SU-DHL-6 (cell line): ENCODE measurements around the gene COP1.

Source experiments
- H2AFZ ChIP-seq: fragments of 200-600 bp; sonication (generic); 2 replicates; pipeline ENCODE4 v1.6.1; 2014; ENCODE audit warnings: low read depth, mild to moderate bottlenecking, moderate library complexity, mixed read lengths, antibody characterized with exemption, low read length; ENCODE audit not compliant: severe bottlenecking
- H3F3A ChIP-seq: fragments of 200-600 bp; shearing (Covaris generic); 2 replicates; pipeline ENCODE4 v1.6.0; 2016; ENCODE audit warnings: antibody characterized with exemption, mild to moderate bottlenecking; ENCODE audit not compliant: insufficient read depth
- H3K27ac ChIP-seq: fragments of 200-600 bp; sonication (generic); 2 replicates; pipeline ENCODE4 v1.5.1; 2016; ENCODE audit warnings: low read depth, mild to moderate bottlenecking, low read length, moderate library complexity, mixed read lengths
- H3K27me3 ChIP-seq: fragments of 200-600 bp; sonication (generic), shearing (Covaris generic); 2 replicates; pipeline ENCODE4 v1.6.0; 2014; ENCODE audit warnings: mild to moderate bottlenecking, low read length
- H3K36me3 ChIP-seq: fragments of 200-600 bp; sonication (generic); 2 replicates; pipeline ENCODE4 v1.6.1; 2014; ENCODE audit warnings: mild to moderate bottlenecking, low read length, mixed read lengths
- H3K4me2 ChIP-seq: fragments of 300-600, 200-600 bp; shearing (Covaris generic), sonication (generic); 2 replicates; pipeline ENCODE4 v1.6.0; 2014; ENCODE audit warnings: low read length, low read depth, mild to moderate bottlenecking; ENCODE audit not compliant: poor library complexity, severe bottlenecking
- H3K4me3 ChIP-seq: fragments of 200-600 bp; sonication (generic); 2 replicates; pipeline ENCODE4 v1.5.1; 2014; ENCODE audit warnings: antibody characterized with exemption, low read length, mild to moderate bottlenecking, mixed read lengths; ENCODE audit not compliant: insufficient read depth, poor library complexity, severe bottlenecking
- H3K79me2 ChIP-seq: fragments of 200-600 bp; sonication (generic); 2 replicates; pipeline ENCODE4 v1.6.1; 2014; ENCODE audit warnings: mild to moderate bottlenecking, low read length, moderate library complexity; ENCODE audit not compliant: insufficient read depth
- H3K9ac ChIP-seq: fragments of 200-600 bp; sonication (generic); 2 replicates; pipeline ENCODE4 v1.7.0; 2014; ENCODE audit warnings: mild to moderate bottlenecking, low read length
- H3K9me2 ChIP-seq: fragments of 200-600 bp; sonication (generic); replicated peaks from 2 replicates; pipeline ENCODE4 v1.6.1; 2014; ENCODE audit warnings: low read length; ENCODE audit not compliant: insufficient read depth
- H3K9me3 ChIP-seq: fragments of 200-600 bp; sonication (generic); 2 replicates; pipeline ENCODE4 v1.6.1; 2014; ENCODE audit warnings: low read length, mixed read lengths; ENCODE audit not compliant: insufficient read depth
- H4K20me1 ChIP-seq: fragments of 200-600 bp; sonication (generic); 2 replicates; pipeline ENCODE4 v1.6.1; 2014; ENCODE audit warnings: low read depth, mild to moderate bottlenecking, antibody characterized with exemption, low read length, moderate library complexity, mixed read lengths
- EZH2phosphoT487 ChIP-seq: fragments of 200-600 bp; sonication (generic), shearing (Covaris generic); conservative IDR thresholded peaks from 2 replicates; pipeline ENCODE4 v1.6.1; 2018; ENCODE audit warnings: mild to moderate bottlenecking, antibody characterized with exemption, low read length, moderate library complexity, mixed read lengths
- TF ChIP-seq, protein P1 (sequence below): fragments of 200-600 bp; sonication (generic); IDR thresholded peaks from one replicate; pipeline ENCODE4 v1.5.1; 2017; ENCODE audit warnings: antibody characterized with exemption, mild to moderate bottlenecking, low read length, moderate library complexity; ENCODE audit not compliant: insufficient read depth, poor library complexity, severe bottlenecking

The COP1 gene

DNA sequence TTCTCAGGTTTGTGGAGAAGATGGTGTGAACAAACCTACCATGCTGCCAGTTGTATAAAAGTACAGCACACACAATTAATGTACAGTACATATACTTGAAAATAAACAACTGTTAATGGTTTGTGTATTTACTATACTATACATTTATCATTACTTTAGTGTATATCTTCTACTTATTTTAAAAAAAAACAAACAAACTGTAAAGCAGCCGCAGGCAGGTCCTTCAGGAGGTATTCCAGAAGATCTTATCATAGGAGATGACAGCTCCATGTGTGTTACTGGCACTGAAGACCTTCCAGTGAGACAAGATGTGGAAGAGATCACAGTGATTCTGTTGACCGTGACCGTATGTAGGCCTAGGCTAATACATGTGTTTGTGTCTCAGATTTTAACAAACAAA lies 155.7 kb downstream of the COP1 start:
- Histone ChIP-seq H3K9me2 (no peaks in the 10 kb centered on the region), H3K4me3 (no peak overlapping the region), H3K9me3 (no peaks in the 10 kb centered on the region), H2AFZ (no peak overlapping the region), H3K9ac (no peak overlapping the region), H3K36me3 (peaks cover 6% of the 10 kb centered on the region; the same call in 1 of the 2 replicates), H3K27me3 (no peaks in the 10 kb centered on the region), H4K20me1 (no peaks in the 10 kb centered on the region), H3K4me2 (no peak overlapping the region), H3K27ac (no peak overlapping the region), H3K79me2 (no peaks in the 10 kb centered on the region), H3F3A (peaks cover 4% of the 10 kb centered on the region; the same call in 1 of the 2 replicates)
- no peak for TF ChIP-seq EZH2phosphoT487
- TF ChIP-seq, protein P1, sequence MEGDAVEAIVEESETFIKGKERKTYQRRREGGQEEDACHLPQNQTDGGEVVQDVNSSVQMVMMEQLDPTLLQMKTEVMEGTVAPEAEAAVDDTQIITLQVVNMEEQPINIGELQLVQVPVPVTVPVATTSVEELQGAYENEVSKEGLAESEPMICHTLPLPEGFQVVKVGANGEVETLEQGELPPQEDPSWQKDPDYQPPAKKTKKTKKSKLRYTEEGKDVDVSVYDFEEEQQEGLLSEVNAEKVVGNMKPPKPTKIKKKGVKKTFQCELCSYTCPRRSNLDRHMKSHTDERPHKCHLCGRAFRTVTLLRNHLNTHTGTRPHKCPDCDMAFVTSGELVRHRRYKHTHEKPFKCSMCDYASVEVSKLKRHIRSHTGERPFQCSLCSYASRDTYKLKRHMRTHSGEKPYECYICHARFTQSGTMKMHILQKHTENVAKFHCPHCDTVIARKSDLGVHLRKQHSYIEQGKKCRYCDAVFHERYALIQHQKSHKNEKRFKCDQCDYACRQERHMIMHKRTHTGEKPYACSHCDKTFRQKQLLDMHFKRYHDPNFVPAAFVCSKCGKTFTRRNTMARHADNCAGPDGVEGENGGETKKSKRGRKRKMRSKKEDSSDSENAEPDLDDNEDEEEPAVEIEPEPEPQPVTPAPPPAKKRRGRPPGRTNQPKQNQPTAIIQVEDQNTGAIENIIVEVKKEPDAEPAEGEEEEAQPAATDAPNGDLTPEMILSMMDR, result no peak

DNA sequence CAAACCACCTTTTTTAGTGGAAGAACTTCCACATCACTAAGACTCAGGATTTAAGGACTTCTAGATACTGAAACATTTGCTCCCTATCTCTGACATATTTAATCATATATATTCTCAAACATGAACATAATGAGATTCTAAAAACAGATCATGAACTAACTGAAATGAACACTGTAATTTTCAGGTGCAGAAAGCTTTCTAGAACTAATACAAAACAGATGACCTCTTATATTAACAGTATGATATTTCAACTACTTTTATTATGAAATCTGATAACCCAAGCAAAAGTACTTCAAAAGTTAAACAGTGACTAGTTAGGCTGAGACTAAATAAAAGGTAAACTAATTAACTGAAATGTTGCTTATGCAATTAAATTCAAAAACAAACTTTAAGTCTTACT lies 157.5 kb downstream of the COP1 start:
- Histone ChIP-seq H4K20me1 (no peaks in the 10 kb centered on the region), H3K9ac (no peak overlapping the region), H3K27ac (no peak overlapping the region), H3K27me3 (no peaks in the 10 kb centered on the region), H3K4me3 (no peak overlapping the region), H3K36me3 (peaks cover 9% of the 10 kb centered on the region; the same call in 1 of the 2 replicates), H3K4me2 (no peak overlapping the region), H3F3A (0 out of 2 replicates have a peak, but pooled peaks cover 4% of the 10 kb centered on the region), H2AFZ (no peak overlapping the region), H3K9me2 (no peaks in the 10 kb centered on the region), H3K9me3 (no peaks in the 10 kb centered on the region), H3K79me2 (0 out of 2 replicates have a peak, but pooled peaks cover 4% of the 10 kb centered on the region)
- TF ChIP-seq, protein P1, result no peak
- TF ChIP-seq EZH2phosphoT487, result no peak

DNA sequence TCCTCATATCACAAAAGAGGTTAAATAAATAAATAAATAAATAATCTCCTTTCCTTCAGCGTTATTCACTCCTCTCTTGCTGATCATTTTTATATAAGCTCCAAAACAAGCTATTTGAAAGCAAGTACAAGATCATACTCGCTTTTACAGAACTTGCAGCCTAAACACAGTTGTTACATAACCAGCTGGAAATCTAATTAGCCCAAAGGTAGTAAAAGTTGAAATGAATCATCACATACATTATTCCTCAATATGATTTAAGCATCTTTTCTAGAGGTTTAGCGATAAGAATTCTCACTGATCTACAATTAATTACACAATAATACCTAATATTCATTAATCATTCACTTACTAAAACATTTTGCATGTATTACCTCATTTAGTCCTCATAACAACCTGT lies 160.2 kb downstream of the COP1 start:
- H3K27me3 ChIP-seq, result no peaks in the 10 kb centered on the region
- no peak overlapping the region for H3K9ac ChIP-seq
- H3K27ac ChIP-seq, result no peak overlapping the region
- H3K9me3 ChIP-seq, result no peaks in the 10 kb centered on the region
- no peaks in the 10 kb centered on the region for H3K9me2 ChIP-seq
- H3K4me2 ChIP-seq, result no peak overlapping the region
- TF ChIP-seq EZH2phosphoT487, result no peak
- TF ChIP-seq, protein P1, result no peak
- H4K20me1 ChIP-seq, result no peaks in the 10 kb centered on the region
- peaks cover 16% of the 10 kb centered on the region; the same call in 1 of the 2 replicates for H3K36me3 ChIP-seq
- H3K4me3 ChIP-seq, result no peak overlapping the region
- H3F3A ChIP-seq, result peaks cover 3% of the 10 kb centered on the region; the same call in 1 of the 2 replicates
- H3K79me2 ChIP-seq, result 0 out of 2 replicates have a peak, but pooled peaks cover 4% of the 10 kb centered on the region
- H2AFZ ChIP-seq, result no peak overlapping the region
